Epithelial cell of esophagus (primary cell): ENCODE results near the gene PRM3.

ENCODE experiments used
- DNase-seq: peaks from one replicate; pipeline ENCODE4 v3.0.0; 2010; ENCODE audit warnings: low read depth
- H3K4me3 ChIP-seq: 2 replicates; pipeline ENCODE4 v1.5.1; 2011; ENCODE audit warnings: mild to moderate bottlenecking, low read length, control low read depth
- CTCF ChIP-seq: IDR thresholded peaks from 2 replicates; pipeline ENCODE4 v1.5.1; 2011; ENCODE audit warnings: low read depth, mild to moderate bottlenecking, low read length, control low read depth, inconsistent platforms; ENCODE audit not compliant: insufficient read depth; ENCODE audit errors: missing control alignments

Gene PRM3

GRCh38 chr16:11264155-11264832, 9.1 kb downstream of the PRM3 start:
- no peak overlapping the region for H3K4me3 ChIP-seq
- TF ChIP-seq CTCF, result no peak
- DNase-seq, result no peak

- TF ChIP-seq CTCF, result no peak
- DNase-seq, result no peak
- H3K4me3 ChIP-seq, result no peak overlapping the region
These were observed 9.7 kb downstream of the PRM3 start for GRCh38 chr16:11263737-11264136.

GRCh38 chr16:11262915-11263314, 10.5 kb downstream of the PRM3 start:
- TF ChIP-seq CTCF, result no peak
- no peak overlapping the region for H3K4me3 ChIP-seq
- DNase-seq, result no peak

- no peak for DNase-seq
- no peak for TF ChIP-seq CTCF
- no peak overlapping the region for H3K4me3 ChIP-seq
These were observed 12.8 kb downstream of the PRM3 start for GRCh38 chr16:11260596-11260966.

GRCh38 chr16:11259655-11260595, 13.5 kb downstream of the PRM3 start:
- H3K4me3 ChIP-seq, result no peak overlapping the region
- TF ChIP-seq CTCF, result no peak

GRCh38 chr16:11258553-11259492, 14.6 kb downstream of the PRM3 start:
- H3K4me3 ChIP-seq, result no peak overlapping the region
- no peak for DNase-seq
- no peak for TF ChIP-seq CTCF

More at GRCh38 chr16:11259655-11260595, 13.5 kb downstream of the PRM3 start:
- DNase-seq, result no peak
